WTC11 (cell line): ENCODE data around the gene EIF4B.

Experiments used
- ATF3 ChIP-seq: sonication (generic); formaldehyde crosslinking; conservative IDR thresholded peaks from 2 replicates; pipeline ENCODE4 v1.8.1; 2022; ENCODE audit warnings: mild to moderate bottlenecking, missing genetic modification reagents
- CTCF ChIP-seq: fragments of 200-600 bp; IDR thresholded peaks from 2 replicates; pipeline ENCODE4 v1.8.0; 2022; ENCODE audit warnings: antibody characterized with exemption
- ELF4 ChIP-seq: sonication (generic); formaldehyde crosslinking; IDR thresholded peaks from 2 replicates; pipeline ENCODE4 v1.8.1; 2022; ENCODE audit warnings: low read depth, mild to moderate bottlenecking, moderate library complexity, missing genetic modification reagents
- GABPB1 ChIP-seq: sonication (generic); formaldehyde crosslinking; IDR thresholded peaks from 2 replicates; pipeline ENCODE4 v1.8.1; 2023; ENCODE audit warnings: mild to moderate bottlenecking, missing genetic modification reagents
- KAT7 ChIP-seq: sonication (generic); formaldehyde crosslinking; IDR thresholded peaks from 2 replicates; pipeline ENCODE4 v1.8.1; 2023; ENCODE audit warnings: missing genetic modification reagents, mild to moderate bottlenecking, borderline replicate concordance
- PRDM15 ChIP-seq: sonication (generic); formaldehyde crosslinking; IDR thresholded peaks from 2 replicates; pipeline ENCODE4 v1.8.0; 2022; ENCODE audit warnings: missing genetic modification reagents
- RELA ChIP-seq: sonication (generic); formaldehyde crosslinking; IDR thresholded peaks from 2 replicates; pipeline ENCODE4 v1.8.1; 2022; ENCODE audit warnings: missing genetic modification reagents, mild to moderate bottlenecking, borderline replicate concordance
- ZNF263 ChIP-seq: sonication (generic); formaldehyde crosslinking; IDR thresholded peaks from 2 replicates; pipeline ENCODE4 v1.8.1; 2022; ENCODE audit warnings: low read depth, mild to moderate bottlenecking, moderate library complexity, missing genetic modification reagents
- TF ChIP-seq, protein P1 (sequence below): sonication (generic); formaldehyde crosslinking; IDR thresholded peaks from 2 replicates; pipeline ENCODE4 v1.8.0; 2023; ENCODE audit warnings: mild to moderate bottlenecking, missing genetic modification reagents
- TF ChIP-seq, protein P2 (sequence below): sonication (generic); formaldehyde crosslinking; IDR thresholded peaks from 2 replicates; pipeline ENCODE4 v1.8.0; 2022; ENCODE audit warnings: mild to moderate bottlenecking, missing genetic modification reagents

- TF ChIP-seq ATF3 (no peak), CTCF (no peak), PRDM15 (CRISPR knock-in tag) (no peak), KAT7 (no peak), ELF4 (CRISPR knock-in tag) (no peak), GABPB1 (CRISPR knock-in tag) (no peak), ZNF263 (CRISPR knock-in tag) (no peak), RELA (no peak)
- TF ChIP-seq, protein P1, sequence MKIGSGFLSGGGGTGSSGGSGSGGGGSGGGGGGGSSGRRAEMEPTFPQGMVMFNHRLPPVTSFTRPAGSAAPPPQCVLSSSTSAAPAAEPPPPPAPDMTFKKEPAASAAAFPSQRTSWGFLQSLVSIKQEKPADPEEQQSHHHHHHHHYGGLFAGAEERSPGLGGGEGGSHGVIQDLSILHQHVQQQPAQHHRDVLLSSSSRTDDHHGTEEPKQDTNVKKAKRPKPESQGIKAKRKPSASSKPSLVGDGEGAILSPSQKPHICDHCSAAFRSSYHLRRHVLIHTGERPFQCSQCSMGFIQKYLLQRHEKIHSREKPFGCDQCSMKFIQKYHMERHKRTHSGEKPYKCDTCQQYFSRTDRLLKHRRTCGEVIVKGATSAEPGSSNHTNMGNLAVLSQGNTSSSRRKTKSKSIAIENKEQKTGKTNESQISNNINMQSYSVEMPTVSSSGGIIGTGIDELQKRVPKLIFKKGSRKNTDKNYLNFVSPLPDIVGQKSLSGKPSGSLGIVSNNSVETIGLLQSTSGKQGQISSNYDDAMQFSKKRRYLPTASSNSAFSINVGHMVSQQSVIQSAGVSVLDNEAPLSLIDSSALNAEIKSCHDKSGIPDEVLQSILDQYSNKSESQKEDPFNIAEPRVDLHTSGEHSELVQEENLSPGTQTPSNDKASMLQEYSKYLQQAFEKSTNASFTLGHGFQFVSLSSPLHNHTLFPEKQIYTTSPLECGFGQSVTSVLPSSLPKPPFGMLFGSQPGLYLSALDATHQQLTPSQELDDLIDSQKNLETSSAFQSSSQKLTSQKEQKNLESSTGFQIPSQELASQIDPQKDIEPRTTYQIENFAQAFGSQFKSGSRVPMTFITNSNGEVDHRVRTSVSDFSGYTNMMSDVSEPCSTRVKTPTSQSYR, result no peak
- TF ChIP-seq, protein P2, sequence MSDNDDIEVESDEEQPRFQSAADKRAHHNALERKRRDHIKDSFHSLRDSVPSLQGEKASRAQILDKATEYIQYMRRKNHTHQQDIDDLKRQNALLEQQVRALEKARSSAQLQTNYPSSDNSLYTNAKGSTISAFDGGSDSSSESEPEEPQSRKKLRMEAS, result no peak
These were observed 49.3 kb upstream of the EIF4B start for GRCh38 chr12:52956987-52957386.
